Left ventricle myocardium inferior (tissue), 1 donor: Measurements from ENCODE around the gene TTYH3. TPM values are rescaled to one million over a fixed set of nuclear protein-coding genes. Genes with fewer than 3 reads are reported as not detected.

Experiments
- DNase-seq: peaks from one replicate; pipeline ENCODE4 v3.0.0-alpha.2; 2020
- H3K27ac ChIP-seq: fragments of 200-600 bp; replicated peaks from 2 replicates; pipeline ENCODE4 v1.8.0; 2021
- H3K27me3 ChIP-seq: fragments of 200-600 bp; 2 replicates; pipeline ENCODE4 v1.8.0; 2021; ENCODE audit warnings: low read depth
- H3K36me3 ChIP-seq: fragments of 200-600 bp; 2 replicates; pipeline ENCODE4 v1.8.0; 2021
- H3K4me1 ChIP-seq: fragments of 200-600 bp; 2 replicates; pipeline ENCODE4 v1.8.0; 2021
- H3K4me3 ChIP-seq: fragments of 200-600 bp; 2 replicates; pipeline ENCODE4 v1.8.0; 2021; ENCODE audit warnings: mild to moderate bottlenecking, moderate library complexity
- H3K9me3 ChIP-seq: fragments of 200-600 bp; replicated peaks from 2 replicates; pipeline ENCODE4 v1.8.0; 2021
- CTCF ChIP-seq: fragments of 200-600 bp; IDR thresholded peaks from 2 replicates; pipeline ENCODE4 v1.8.0; 2021; ENCODE audit warnings: antibody characterized with exemption, mild to moderate bottlenecking, borderline replicate concordance
- intact Hi-C: fragments of 100-400 bp; cut with micrococcal nuclease; formaldehyde crosslinking; loops from one replicate; pipeline ENCODE4 v1.11.0; 2022
- total RNA-seq: library from RNA; stranded (reverse); fragmentation: NEBNext Ultra II Directional; extraction: Animal tissue kit (Norgen Biotek cat#: 25700); gene quantifications from one replicate; pipeline ENCODE4 v1.2.1, GENCODE V29; 2021
- donor health status: DM: no; HTN: yes; CAD: no; lungs with severe emphysema.

Gene TTYH3
- total RNA-seq, 1 donor from 2014 or later, result 10.9 TPM

- no peak overlapping the region for H3K27ac ChIP-seq
- intact Hi-C loops, result no loop called here
- no peak for TF ChIP-seq CTCF
- peaks cover 25% of the 10 kb centered on the region for H3K27me3 ChIP-seq
- no peak overlapping the region for H3K4me3 ChIP-seq
- H3K9me3 ChIP-seq, result no peaks in the 10 kb centered on the region
- no peaks in the 10 kb centered on the region for H3K4me1 ChIP-seq
- no peak for DNase-seq
- no peaks in the 10 kb centered on the region for H3K36me3 ChIP-seq
These were observed 66.9 kb downstream of the TTYH3 start for GRCh38 chr7:2698581-2699288.

- Histone ChIP-seq H3K4me1 (no peaks in the 10 kb centered on the region), H3K27ac (no peak overlapping the region), H3K4me3 (no peak overlapping the region), H3K27me3 (peaks cover 25% of the 10 kb centered on the region), H3K36me3 (no peaks in the 10 kb centered on the region), H3K9me3 (no peaks in the 10 kb centered on the region)
- DNase-seq, result no peak
- TF ChIP-seq CTCF, result no peak
- intact Hi-C loops, result no loop called here
These were observed 67.5 kb downstream of the TTYH3 start for GRCh38 chr7:2699289-2699620.

GRCh38 chr7:2700141-2700850 is 68.5 kb downstream of the TTYH3 start:
- H3K27ac ChIP-seq, result no peak overlapping the region
- H3K27me3 ChIP-seq, result peaks cover 25% of the 10 kb centered on the region
- H3K4me1 ChIP-seq, result no peaks in the 10 kb centered on the region
- no peaks in the 10 kb centered on the region for H3K36me3 ChIP-seq
- no peak for DNase-seq
- intact Hi-C loops, result no loop called here
- no peaks in the 10 kb centered on the region for H3K9me3 ChIP-seq
- no peak for TF ChIP-seq CTCF
- H3K4me3 ChIP-seq, result no peak overlapping the region

GRCh38 chr7:2701424-2701823 is 69.6 kb downstream of the TTYH3 start:
- Histone ChIP-seq H3K27ac (no peak overlapping the region), H3K4me1 (no peaks in the 10 kb centered on the region), H3K4me3 (no peak overlapping the region), H3K9me3 (no peaks in the 10 kb centered on the region), H3K27me3 (peaks cover 25% of the 10 kb centered on the region), H3K36me3 (no peaks in the 10 kb centered on the region)
- no peak for DNase-seq
- no peak for TF ChIP-seq CTCF
- intact Hi-C loops, result no loop called here

- no peak for TF ChIP-seq CTCF
- peak; percentile 39 for DNase-seq
- Histone ChIP-seq H3K36me3 (no peaks in the 10 kb centered on the region), H3K27ac (no peak overlapping the region), H3K9me3 (no peaks in the 10 kb centered on the region), H3K27me3 (peaks cover 25% of the 10 kb centered on the region), H3K4me1 (no peaks in the 10 kb centered on the region), H3K4me3 (no peak overlapping the region)
- intact Hi-C loops, result no loop called here
These were observed 70.2 kb downstream of the TTYH3 start for GRCh38 chr7:2701832-2702593.
